Effector memory CD4-positive, alpha-beta T cell (primary cell): Measurements from ENCODE around the gene MPRIP.
"Not testable (repeated sequence)": the region's sequence is repeated elsewhere in the genome, so short reads cannot be mapped to it uniquely, and the experiment has no call there.

Source experiments
- DNase-seq, 3 donors: peaks; one replicate each; pipeline ENCODE4 v3.0.0-alpha.2; 2020
- H3K27ac ChIP-seq: 2 replicates; pipeline ENCODE4 v1.7.0; 2013; ENCODE audit warnings: mild to moderate bottlenecking, low read length, moderate library complexity; ENCODE audit not compliant: insufficient read depth, poor library complexity, severe bottlenecking
- H3K27me3 ChIP-seq: replicated peaks from 2 replicates; pipeline ENCODE4 v1.7.0; 2013; ENCODE audit warnings: mild to moderate bottlenecking, low read length; ENCODE audit not compliant: insufficient read depth, control insufficient read depth, poor library complexity, severe bottlenecking
- H3K36me3 ChIP-seq: 2 replicates; pipeline ENCODE4 v1.7.0; 2013; ENCODE audit warnings: mild to moderate bottlenecking, low read length, moderate library complexity; ENCODE audit not compliant: control insufficient read depth, insufficient read depth
- H3K4me1 ChIP-seq: 2 replicates; pipeline ENCODE4 v1.7.0; 2013; ENCODE audit warnings: low read length, mild to moderate bottlenecking; ENCODE audit not compliant: control insufficient read depth, insufficient read depth, poor library complexity, severe bottlenecking
- H3K4me3 ChIP-seq: 2 replicates; pipeline ENCODE4 v1.7.0; 2013; ENCODE audit warnings: low read length, low read depth, mild to moderate bottlenecking; ENCODE audit not compliant: insufficient read depth, poor library complexity, severe bottlenecking
- H3K9me3 ChIP-seq: 2 replicates; pipeline ENCODE4 v1.7.0; 2013; ENCODE audit warnings: mild to moderate bottlenecking, low read length, moderate library complexity; ENCODE audit not compliant: control insufficient read depth

MPRIP gene

GRCh38 chr17:17004251-17004996 is 37.8 kb upstream of the MPRIP start:
- Histone ChIP-seq H3K27me3 (no peaks in the 10 kb centered on the region), H3K27ac (no peak overlapping the region), H3K4me1 (peaks cover 3% of the 10 kb centered on the region), H3K4me3 (no peak overlapping the region), H3K9me3 (no peaks in the 10 kb centered on the region), H3K36me3 (no peaks in the 10 kb centered on the region)
- no peak for DNase-seq

GRCh38 chr17:17004997-17005614 is 37.2 kb upstream of the MPRIP start:
- not testable (repeated sequence) for H3K9me3 ChIP-seq, H3K27ac ChIP-seq, H3K36me3 ChIP-seq, H3K4me1 ChIP-seq, DNase-seq, H3K27me3 ChIP-seq, H3K4me3 ChIP-seq

DNA sequence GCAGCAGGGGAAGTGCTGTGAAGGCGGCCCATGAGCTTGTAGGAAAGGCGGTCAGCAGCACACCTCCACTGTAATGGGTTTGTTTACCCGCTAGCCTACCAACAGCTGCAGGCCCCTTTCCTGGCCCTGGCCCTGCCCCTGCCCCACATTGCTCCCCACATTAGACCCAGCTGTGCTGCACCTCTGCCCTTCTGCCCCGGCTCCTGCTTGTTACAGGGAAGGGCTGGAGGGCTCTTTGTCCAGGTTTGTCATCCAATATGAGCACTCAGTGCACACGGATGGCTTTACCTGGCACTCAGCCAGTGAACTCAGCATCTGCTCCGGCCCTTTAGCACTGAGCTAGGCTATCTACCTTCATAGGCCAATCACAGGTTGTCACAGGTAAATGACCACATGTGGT is 34.4 kb upstream of the MPRIP start:
- DNase-seq, result not testable (repeated sequence)

DNA sequence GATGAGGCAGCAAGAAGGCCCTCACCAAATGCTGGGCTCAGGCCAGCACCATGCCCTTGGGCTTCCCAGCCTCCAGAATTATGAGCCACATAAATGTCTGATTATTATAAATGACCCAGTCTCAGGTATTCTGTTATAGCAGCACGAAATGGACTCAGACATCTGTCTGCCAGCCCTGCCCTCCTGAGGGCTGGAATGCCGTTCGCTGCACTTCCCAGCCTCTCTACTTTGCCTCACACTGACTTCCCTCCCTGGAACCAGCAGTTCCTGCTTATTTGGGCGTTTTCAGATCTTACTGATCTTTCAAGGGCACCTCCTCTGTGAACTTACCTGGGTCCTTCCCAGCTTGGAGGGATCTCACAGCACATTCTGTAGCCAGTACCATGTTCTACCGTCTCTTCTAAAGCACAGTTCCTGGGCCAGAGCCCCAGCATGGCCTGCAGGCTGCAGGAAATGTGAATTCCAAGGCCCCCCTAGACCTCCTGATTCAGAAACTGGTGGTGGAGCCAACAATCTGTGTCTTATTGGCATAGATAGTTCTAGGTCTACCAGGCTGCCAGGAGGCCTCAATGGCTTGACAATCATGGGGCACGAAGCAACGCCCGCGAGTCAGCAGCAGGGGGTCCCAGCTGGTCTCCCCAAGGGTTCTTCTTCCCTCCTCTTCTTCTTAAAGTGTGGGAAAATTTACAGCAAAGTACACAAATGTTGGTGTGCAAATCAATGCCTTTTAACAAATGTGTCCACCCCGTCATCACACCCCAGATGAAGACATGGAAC is 33.4 kb upstream of the MPRIP start:
- not testable (repeated sequence) for H3K4me3 ChIP-seq, DNase-seq, H3K27me3 ChIP-seq, H3K9me3 ChIP-seq, H3K4me1 ChIP-seq, H3K36me3 ChIP-seq, H3K27ac ChIP-seq

More for the DNA sequence above, 34.4 kb upstream of the MPRIP start:
- not testable (repeated sequence) for H3K36me3 ChIP-seq, H3K4me1 ChIP-seq, H3K27me3 ChIP-seq, H3K4me3 ChIP-seq, H3K9me3 ChIP-seq, H3K27ac ChIP-seq

GRCh38 chr17:17009972-17010371 is 32.3 kb upstream of the MPRIP start:
- H3K27ac ChIP-seq, H3K4me3 ChIP-seq, DNase-seq, H3K27me3 ChIP-seq, H3K36me3 ChIP-seq, H3K4me1 ChIP-seq, H3K9me3 ChIP-seq: not testable (repeated sequence)

- not testable (repeated sequence) for DNase-seq, H3K27ac ChIP-seq, H3K36me3 ChIP-seq, H3K9me3 ChIP-seq, H3K4me3 ChIP-seq, H3K4me1 ChIP-seq, H3K27me3 ChIP-seq
Observed at GRCh38 chr17:17010545-17011034, 31.7 kb upstream of the MPRIP start.

GRCh38 chr17:17011043-17011907 is 31.0 kb upstream of the MPRIP start:
- not testable (repeated sequence) for H3K4me3 ChIP-seq, H3K36me3 ChIP-seq, DNase-seq, H3K4me1 ChIP-seq, H3K9me3 ChIP-seq, H3K27me3 ChIP-seq, H3K27ac ChIP-seq

GRCh38 chr17:17013828-17014747 is 28.2 kb upstream of the MPRIP start:
- H3K36me3 ChIP-seq, H3K9me3 ChIP-seq, H3K27ac ChIP-seq: not testable (repeated sequence)

GRCh38 chr17:17014748-17015124 is 27.5 kb upstream of the MPRIP start:
- H3K4me3 ChIP-seq, H3K27ac ChIP-seq, H3K27me3 ChIP-seq, H3K9me3 ChIP-seq, DNase-seq, H3K36me3 ChIP-seq: not testable (repeated sequence)
- H3K4me1 ChIP-seq, result peaks cover 23% of the 10 kb centered on the region

More at GRCh38 chr17:17013828-17014747, 28.2 kb upstream of the MPRIP start:
- peaks cover 23% of the 10 kb centered on the region for H3K4me1 ChIP-seq
- DNase-seq, H3K27me3 ChIP-seq, H3K4me3 ChIP-seq: not testable (repeated sequence)
